ENCODE results near the gene KDF1.

The KDF1 gene, protein sequence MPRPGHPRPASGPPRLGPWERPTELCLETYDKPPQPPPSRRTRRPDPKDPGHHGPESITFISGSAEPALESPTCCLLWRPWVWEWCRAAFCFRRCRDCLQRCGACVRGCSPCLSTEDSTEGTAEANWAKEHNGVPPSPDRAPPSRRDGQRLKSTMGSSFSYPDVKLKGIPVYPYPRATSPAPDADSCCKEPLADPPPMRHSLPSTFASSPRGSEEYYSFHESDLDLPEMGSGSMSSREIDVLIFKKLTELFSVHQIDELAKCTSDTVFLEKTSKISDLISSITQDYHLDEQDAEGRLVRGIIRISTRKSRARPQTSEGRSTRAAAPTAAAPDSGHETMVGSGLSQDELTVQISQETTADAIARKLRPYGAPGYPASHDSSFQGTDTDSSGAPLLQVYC

DNA sequence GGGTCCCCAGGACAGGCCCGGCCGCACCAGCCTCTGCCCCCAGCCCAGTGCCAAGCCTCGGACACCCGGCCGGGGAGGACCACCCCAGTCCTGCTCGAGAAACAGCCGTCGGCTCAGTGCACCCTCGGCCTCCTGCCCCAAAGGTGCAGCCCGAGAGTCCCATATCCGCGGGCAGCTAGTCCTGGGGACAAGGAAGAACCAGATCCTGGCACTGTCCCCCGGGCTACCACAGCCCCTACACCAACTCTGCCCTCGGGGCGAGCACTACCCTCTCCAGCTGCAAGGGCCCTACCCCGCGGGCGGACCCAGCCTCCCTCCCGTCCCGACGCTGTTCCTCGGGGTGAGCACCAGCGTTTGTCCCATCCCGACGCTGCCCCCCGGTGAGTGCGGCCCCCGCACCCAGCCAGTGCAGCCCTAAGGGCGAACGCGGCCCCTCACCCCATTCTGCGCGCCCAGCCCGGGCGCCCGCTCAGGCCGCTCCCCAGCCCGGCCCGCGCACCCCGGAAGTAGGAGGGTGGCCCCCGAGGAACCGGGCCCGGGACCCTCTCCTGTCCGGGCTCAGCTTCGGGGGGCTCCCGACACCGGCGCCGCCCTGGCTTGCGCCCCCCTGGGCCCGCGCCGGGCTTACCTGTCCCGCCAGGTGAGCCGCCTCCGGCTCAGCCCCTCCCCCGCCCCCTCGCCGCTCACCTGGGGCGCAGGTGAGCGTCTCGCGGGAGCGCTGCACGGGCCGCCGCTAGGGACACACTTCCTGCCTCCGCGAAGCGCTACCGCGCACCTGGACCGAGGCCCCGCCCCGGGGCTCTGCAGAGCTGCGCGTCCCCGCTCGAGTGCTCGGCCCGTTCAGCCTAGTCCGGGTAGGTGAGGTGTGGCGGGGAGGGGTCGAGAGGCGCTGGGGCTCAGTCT, at the start of gene KDF1:
Gene KDF1, minus strand, starts transcription at position 747 of the 903 bp plus-strand sequence. CDS start 8,088 bp downstream, outside the sequence.
- DNase-seq: peak; percentile 69

DNA sequence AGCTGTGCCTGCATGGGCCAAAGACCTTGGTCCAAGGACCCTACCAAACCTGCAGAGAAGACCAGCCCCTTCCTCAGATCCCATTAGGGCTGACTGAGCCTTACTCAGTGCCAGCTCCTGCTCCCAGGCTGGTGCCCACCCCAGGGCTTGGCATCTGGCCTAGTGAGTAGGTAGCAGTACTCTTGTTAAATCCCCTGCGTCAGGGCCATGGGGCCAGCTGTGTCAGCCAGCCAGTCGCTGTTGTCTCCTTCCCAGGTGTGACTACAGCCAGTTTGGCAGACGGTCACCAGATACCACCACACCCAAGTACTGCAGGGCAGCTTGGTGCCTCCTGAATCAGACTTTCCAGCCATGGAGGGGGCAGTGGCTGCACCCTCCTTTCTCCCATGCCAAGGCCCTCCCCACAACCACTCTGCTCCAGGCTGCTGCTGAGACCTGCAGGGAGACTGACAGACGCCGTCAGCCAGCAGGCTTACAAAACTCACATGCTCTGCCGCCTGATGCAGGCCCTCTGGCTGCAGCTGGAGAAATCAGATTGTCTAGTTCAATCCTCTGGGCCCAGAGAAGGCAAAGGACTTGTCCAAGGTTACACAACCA, 49.4 kb upstream of the KDF1 start:
- peak; percentile 21 for DNase-seq

DNA sequence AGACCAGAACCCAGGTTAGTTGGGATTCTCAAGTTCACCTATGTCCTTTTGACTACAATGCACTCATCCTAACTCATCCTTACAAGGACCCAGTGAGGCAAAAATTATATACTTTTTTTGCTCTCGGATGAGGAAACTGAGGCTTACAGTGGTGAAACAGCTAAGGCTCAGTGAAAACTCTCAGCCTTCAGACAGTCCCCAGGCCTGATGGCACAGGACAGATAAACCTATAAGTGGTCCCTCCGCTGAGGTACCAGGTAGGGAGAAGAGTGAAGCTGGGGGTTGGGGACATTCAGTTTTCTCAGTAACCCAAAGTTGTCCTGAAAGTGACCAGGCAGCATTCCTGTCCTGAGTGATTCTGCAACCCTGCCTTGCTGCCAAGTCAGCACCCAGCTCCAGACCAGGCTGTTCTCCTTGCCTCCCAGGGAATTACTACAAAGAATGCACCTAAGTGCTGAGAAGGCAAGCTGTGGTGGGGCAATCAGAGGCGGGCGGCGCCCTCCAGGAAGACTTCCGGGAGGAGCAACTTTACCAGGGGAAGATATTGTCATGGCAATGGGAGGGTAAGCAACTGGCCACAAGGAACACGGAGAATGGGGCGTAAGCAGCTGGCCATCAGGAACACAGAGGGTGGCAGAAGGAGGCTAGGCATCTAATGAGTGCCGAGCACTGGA, 47.8 kb upstream of the KDF1 start:
- no peak for DNase-seq

DNA sequence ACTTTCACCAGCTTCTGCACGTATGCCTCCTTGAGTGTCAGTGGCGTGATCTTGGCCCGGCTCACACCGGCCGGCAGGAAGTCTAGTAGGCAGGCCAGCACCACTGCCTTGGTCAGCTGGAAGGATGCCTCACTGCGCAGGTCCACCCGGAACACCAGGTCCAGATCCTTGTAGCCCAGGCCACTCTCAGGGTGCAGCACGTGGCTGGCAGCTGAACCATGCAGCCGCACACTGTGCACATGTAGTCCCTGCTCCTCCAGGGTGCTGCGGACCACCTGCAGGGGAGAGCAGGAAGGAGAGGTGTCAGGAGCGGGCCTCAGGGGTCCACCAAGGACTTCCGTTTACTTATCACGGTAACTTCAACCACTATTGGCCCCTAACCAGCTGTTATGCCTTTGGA, 46.4 kb upstream of the KDF1 start:
- DNase-seq: no peak

DNA sequence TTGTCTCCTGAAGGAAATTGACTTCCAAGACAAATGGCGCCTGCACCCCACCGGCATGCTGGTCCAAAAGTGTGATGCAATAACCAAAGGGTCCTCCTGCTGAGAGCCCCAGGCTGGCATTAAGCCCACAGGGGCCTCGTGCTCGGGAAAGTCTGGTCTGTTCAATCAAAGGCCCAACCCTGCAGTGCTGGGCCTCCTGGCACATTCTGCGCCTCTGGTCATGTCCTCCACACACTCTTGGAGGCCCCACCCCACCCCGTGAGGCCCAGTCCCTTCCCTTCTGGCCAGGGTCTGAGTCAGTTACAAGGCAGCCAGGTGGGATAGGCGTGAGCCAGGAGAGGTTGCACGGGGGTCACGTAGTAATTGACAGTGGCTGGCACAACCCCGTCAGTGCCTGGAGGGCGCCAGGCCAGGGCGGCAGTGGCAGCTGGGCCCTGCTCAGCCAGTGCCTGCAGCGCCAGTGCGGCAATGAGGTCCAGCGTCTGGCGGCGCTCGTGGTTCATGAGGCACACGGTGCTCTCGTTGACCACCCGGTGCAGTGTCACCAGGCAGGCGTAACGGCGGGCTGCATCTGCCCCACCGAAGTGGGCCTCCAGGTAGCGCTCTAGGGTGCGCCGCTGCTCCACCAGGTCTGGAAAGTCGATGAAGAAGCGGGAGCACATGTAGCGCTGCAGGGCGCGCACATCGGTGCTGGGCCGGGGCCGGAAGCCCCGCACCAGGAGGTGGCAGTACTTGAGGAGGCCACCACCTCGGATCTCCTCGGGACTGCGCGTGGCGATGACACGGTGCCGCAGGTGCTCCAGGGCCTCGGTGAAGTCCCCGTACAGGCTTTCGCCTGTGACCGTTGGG, 45.6 kb upstream of the KDF1 start:
- no peak for DNase-seq

DNA sequence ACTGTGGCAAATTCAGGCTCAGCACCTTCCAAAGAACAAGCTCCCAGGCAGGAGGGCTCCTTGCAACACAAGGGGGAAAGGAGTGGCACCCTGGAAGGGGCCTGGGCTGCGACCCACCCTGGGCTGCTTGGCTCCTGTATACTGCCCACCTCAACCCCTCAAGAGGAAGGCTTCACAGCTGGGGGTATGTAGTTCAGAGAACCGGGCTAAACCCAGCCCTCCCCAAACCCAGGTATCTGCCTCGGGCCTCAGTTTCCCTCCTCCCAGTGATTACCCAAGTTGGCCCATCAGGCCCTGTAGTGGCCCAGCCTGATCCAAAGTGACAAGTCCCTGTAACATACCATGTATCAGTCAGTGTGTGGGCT, 44.9 kb upstream of the KDF1 start:
- no peak for DNase-seq

DNA sequence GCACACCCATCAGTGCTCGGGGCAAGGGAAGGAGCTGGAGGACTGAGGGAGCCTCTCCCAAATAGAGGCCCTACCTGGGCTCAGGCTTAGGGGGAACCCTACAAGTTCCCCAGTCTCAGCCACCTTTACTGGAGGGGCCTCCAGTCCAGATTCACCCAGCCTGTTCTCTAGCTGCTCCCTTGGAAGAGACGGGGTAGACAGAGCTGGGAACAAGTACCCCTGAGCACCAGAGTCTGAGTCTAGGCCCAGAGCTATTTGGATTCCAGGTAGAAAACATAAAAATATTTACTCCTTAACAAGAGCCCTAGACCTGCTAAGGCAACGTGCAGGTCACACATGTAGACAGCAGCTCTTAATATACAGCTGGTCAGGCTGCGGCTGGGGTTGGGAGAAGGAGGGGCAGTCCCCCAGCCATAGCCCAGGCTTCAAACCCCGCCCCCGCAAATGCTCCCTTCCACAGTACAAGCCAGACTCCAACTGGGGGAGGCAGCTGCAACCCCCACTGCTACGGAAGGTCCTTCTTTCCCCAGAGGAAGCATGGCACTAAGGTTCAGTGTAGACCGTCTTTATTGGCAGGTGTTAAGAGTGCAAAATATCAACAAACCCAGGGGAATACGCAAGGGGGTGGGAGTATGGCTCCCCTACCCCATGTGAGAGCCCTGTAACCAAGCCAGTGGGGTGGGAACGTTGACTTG, 44.4 kb upstream of the KDF1 start:
- DNase-seq: no peak

DNA sequence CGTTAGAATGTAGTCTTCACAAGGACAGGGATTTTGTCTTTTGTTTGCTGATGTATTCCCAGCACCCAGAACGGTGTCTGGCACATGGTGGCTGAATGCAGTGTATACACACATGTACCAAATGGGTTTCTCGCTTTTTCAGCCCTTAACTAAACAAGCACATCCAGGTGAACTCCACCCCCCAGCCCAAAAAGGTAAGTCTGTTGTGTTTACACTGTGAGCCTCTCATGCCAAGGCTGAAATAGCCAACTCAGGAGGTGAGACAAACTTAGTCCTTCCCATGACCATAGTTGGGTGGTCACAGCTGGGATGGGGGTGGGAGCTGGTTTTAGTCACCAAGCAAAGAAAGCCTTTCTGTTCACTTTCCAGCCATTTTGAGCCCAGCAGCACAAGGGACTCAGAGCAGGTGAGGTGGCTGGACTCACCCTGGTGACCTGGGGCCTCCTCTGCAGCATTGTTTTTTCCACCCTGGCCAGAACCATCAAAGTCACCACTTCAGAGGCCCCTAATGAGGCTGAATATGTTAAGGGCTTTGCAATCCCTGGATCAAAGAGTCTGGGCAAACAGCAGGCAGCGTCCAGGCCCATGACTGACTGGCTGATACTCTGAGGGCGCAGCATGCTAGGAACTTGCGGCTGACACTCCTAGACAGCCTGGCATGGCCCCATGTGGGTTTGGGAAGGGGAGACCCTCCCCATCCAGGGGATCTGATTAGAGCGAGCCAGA, 43.6 kb upstream of the KDF1 start:
- no peak for DNase-seq

DNA sequence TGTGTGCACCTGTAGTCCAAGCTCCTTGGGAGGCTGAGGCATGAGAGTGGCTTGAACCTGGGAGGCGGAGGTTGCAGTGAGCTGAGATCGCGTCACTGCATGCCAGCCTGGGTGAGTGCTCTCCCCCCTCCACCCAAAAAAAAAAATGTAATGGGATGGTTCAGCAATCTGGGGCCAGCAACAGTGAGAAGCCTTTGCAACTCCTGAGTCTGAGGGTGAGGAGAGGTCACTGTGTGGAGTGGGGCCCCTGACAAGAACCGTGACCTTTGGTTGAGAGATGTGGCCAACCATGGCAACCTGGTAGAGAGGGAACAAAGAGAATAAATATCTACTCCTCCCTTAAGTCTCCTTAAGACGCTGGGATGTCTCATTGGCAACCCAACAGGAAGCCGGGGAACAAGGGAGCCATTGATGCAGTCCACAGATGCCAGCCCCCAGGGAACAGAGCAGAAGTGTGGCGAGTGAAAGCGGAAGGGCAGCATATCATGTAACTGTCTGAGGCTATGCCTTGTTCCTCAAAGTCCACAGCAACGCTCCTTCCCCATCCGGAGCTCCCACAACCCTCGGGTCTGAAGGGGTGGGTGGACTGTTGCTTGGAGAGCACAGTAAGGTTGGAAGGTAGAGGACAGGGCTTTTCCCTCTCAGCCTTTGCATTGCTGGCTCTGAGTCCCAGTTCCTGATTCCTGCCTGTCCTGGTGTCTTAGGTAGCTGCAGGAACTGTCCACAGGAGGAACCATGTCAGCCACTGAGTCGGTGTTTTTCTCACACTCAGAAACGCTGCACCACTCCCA, 41.5 kb upstream of the KDF1 start:
- DNase-seq: no peak

DNA sequence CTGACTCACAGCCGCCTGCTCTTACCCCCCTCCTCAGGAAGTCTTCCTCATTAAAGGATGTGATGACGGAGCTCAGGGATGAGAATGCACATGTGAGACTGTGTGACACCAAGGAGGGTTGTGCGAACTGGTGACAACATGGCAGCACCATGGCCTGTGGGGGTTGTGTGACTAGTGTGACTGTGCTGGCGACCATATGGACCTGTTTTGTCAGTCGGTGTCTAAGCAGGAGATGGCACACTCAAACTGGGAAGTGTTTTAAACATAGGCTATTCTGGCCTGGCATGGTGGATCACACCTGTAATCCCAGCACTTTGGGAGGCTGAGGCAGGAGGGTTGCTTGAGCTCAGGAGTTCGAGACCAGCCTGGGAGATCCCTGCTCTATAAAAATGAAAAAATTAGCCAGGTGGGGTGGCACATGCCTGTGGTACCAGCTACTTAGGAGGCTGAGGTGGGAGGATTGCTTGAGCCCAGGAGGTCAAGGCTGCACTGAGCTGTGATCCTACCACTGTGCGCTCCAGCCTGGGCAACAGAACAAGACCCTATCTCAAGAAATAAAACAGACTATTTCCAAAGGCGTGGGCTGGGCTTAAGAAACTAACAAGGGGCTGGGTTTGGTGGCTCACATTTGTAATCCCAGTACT, 40.7 kb upstream of the KDF1 start:
- DNase-seq: no peak

DNA sequence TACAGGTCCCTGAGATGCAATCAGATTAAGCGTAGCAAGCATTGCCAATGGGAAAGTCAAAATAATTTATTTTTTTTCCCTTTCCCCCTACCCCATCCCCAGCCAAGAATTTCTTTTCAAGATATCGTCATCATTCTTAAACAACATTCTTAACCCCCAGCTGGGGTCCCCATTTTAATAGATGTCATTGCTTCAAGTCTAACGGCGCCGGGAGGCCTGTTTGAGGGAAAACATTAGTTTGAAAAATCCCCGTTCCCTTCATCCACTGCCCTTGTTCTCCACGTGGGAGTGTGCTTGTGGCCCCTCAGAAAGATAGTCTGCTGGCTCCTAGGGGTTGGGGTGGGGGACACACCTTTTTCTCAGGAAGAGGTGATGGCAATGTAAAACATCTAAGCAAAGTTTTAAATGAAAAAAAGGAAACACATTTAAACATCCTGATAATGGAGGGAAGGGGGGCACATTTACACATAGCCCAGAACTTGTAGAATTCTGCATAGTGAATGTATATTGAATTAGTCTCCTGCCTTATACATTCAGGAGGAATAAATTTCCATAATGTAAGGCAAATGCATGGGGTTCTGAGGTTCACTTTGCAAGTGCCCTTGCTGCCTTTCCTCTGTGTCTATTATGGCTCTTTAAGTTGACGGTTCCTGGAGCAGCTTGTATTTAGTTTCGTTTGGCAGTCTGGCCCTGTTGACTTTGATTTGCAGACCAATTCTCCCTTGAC, 40.0 kb upstream of the KDF1 start:
- DNase-seq: no peak

DNA sequence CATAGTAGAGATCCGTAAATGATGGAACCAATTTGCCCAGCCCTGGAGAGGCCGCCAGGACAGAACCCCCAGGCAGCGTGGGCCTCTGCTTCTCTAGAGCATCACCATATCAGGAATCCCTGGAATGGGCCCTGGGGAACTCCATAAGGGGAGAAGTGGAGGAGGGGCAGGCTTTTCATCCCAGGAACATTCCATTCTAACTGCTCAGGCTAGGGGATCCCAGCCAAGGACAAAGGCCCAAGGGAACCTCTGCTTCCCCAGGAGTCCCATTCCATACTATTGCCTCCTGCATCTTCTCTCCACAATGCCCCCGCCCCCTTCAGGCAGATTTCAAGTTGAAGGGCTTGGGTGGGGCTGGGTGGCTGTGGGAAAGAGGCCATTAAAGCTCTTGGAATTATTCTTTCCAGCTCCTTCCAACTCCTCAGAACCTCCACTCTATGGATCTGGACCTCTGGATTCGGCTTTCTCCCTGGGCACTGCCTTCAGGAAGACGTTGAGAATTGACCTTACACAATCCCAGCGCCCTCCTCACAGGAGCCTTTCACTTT, 39.2 kb upstream of the KDF1 start:
- DNase-seq: no peak

DNA sequence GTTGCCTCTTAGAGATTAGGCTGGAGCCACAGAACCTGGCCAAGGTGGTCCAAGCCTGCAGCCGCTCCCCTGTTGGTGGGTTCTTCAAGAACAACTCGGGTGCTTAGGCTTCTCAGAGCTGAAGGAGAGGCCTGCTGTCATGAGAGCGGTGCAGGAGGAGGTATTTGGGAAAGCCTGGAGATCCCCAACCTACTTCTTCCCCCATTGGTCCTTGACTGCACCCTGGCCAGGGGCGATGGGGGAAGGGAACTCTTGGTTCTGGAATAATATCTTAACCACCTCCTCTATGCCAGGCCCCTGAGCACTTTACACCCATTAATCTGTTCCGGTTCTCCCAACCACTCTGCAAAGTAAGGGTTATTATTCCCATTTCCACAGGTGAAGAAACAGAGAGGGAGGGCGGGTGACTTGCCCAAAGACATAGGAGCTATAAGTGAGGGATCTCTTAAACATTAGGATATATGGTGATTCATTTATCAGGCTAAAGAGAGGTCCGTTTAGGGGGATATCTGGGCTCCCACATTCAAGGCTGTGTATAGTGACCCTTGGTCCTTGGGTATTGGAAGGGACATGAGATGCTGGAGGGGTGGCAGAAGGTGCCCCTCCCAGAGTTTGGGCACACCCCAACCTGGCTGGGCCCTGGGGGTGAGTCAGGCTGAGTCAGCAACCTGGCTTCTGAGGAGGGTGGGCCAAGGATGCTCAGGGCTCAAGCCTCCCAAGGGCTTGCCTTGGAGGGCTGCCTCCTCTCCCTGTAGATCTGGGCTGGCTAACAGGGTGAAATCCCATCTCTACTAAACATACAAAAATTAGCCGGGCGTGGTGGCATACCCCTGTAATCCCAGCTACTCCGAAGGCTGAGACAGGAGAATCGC, 38.4 kb upstream of the KDF1 start:
- DNase-seq: no peak

DNA sequence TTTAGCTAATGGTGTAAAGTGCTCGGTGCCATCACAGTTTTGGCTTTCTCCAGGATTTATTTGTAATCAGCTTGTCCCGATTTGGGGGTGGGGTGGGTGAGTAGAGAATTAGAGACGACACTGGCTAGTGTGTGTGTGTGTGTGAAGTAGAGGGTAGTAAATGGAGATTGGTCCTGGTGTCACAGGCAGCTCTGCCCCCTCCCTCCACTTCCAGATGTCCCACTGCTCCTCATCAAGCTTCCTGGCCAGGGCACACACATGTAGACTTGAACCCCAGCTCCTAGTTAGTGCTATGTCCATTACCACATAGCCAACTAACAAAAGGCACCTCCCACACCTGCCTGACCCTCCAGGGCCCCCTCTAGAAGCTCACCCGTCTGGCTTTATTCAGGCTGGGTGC, 36.4 kb upstream of the KDF1 start:
- no peak for DNase-seq

DNA sequence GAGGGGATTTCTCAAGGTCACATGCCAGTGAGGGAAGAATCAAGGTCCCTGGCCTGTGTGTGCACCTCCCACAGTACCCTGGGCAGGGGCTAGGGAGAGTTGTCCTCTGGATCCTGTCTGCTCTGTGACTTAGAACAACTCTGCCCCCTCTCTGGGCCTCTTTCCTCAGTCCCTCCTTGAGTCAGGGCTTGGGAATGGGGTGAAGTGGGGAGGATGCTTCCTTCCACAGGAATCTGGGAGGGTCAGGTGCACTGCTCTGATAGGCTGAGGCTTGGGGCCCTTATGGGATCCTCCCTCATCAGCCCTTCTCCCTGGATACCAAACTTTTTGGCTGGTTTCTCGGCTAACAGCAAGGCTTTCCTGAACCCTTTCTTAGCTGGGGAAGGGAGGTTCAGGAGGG, 35.8 kb upstream of the KDF1 start:
- no peak for DNase-seq

DNA sequence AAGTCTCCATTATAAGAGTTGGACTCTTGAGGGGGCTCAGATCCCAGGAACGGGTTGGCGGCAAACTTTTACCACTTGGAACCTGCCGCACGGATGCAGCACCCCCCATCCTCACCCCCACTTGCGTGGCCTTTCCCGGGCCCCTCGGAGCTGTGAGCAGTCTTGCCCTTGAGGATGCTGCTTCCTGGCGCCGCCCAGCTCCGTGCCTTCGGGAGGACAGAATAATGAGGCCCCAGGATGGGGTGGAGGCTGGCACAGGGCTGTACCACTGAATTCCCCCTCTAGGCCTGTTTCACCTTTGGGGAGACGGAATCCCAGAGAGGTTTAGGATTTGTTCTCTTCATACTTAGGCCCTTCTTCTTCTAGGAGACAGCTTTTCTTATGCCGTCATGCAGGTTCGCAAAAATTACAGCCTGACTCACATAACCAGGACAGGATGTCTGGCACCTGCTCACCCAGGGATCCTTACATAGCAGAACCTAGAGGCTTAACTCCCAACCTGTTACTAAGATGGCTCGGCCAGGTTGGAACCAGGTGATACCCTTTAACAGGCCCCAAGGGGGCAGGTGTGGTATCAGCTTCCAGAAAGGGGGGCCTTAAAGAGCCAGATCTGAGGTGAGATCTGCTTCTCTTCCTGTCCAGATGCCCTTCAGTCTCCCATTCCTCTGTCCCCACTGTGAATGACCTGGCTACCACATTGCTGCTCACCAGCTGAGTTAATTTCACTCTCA, 34.7 kb upstream of the KDF1 start:
- DNase-seq: peak; percentile 85
